GM23338 (cell line): ENCODE measurements around the gene LANCL1. TPM values are rescaled to one million over a fixed set of nuclear protein-coding genes. Genes with fewer than 3 reads are reported as not detected.
A peak's percentile ranks its signal among the peaks of the same experiment; 100 is the strongest.

Experiments
- ATAC-seq: fragments of 200-7000 bp; cut with Tn5 transposase; 3 replicates; pipeline ENCODE4 v1.9.1; 2020
- DNase-seq: peaks from one replicate; pipeline ENCODE4 v3.0.0-alpha.2; 2015; ENCODE audit warnings: low spot score
- H2AFZ ChIP-seq: fragments of 200-600 bp; sonication (generic); 2 replicates; pipeline ENCODE4 v1.8.0; 2016; ENCODE audit warnings: antibody characterized with exemption, mild to moderate bottlenecking, moderate library complexity
- H3F3A ChIP-seq: fragments of 200-600 bp; sonication (generic); replicated peaks from 2 replicates; pipeline ENCODE4 v1.8.0; 2017; ENCODE audit warnings: antibody characterized with exemption, mixed run types, low read depth
- H3K27ac ChIP-seq: fragments of 200-600 bp; sonication (generic); 2 replicates; pipeline ENCODE4 v1.6.1; 2016; ENCODE audit warnings: low read depth
- H3K27me3 ChIP-seq: fragments of 200-600 bp; sonication (generic); 2 replicates; pipeline ENCODE4 v1.8.0; 2016; ENCODE audit warnings: mild to moderate bottlenecking, mixed run types, moderate library complexity; ENCODE audit not compliant: insufficient read depth
- H3K36me3 ChIP-seq: fragments of 200-600 bp; sonication (generic); 2 replicates; pipeline ENCODE4 v1.8.0; 2016; ENCODE audit warnings: mild to moderate bottlenecking; ENCODE audit not compliant: insufficient read depth
- H3K4me1 ChIP-seq: fragments of 200-600 bp; sonication (generic); 2 replicates; pipeline ENCODE4 v1.8.0; 2016; ENCODE audit warnings: mild to moderate bottlenecking, moderate library complexity; ENCODE audit not compliant: insufficient read depth
- H3K4me2 ChIP-seq: fragments of 200-600 bp; sonication (generic); 2 replicates; pipeline ENCODE4 v1.7.1; 2017; ENCODE audit warnings: mixed run types
- H3K4me3 ChIP-seq: fragments of 200-600 bp; sonication (generic); 2 replicates; pipeline ENCODE4 v1.6.1; 2016; ENCODE audit warnings: mixed run types
- H3K79me2 ChIP-seq: fragments of 200-600 bp; sonication (generic); replicated peaks from 2 replicates; pipeline ENCODE4 v1.8.0; 2017; ENCODE audit warnings: mild to moderate bottlenecking; ENCODE audit not compliant: insufficient read depth
- H3K9me2 ChIP-seq: fragments of 200-600 bp; sonication (generic); 2 replicates; pipeline ENCODE4 v1.8.0; 2017; ENCODE audit not compliant: insufficient read depth
- H4K20me1 ChIP-seq: fragments of 200-600 bp; sonication (generic); replicated peaks from 2 replicates; pipeline ENCODE4 v1.8.0; 2017; ENCODE audit warnings: mild to moderate bottlenecking; ENCODE audit not compliant: insufficient read depth
- H3K27ac Mint-ChIP-seq: 2 replicates; pipeline ENCODE4 v1.8.0; 2020; ENCODE audit warnings: inconsistent platforms, mild to moderate bottlenecking, moderate library complexity, mixed read lengths
- H3K27me3 Mint-ChIP-seq: 3 replicates; pipeline ENCODE4 v1.8.0; 2022; ENCODE audit warnings: low read depth, mild to moderate bottlenecking, moderate library complexity, mixed read lengths, inconsistent platforms; ENCODE audit not compliant: insufficient read depth, poor library complexity
- H3K36me3 Mint-ChIP-seq: 3 replicates; pipeline ENCODE4 v1.8.0; 2021; ENCODE audit warnings: low read depth, mild to moderate bottlenecking, inconsistent platforms, moderate library complexity, mixed read lengths
- H3K4me1 Mint-ChIP-seq: 3 replicates; pipeline ENCODE4 v1.8.0; 2020; ENCODE audit warnings: mild to moderate bottlenecking, inconsistent platforms, mixed read lengths
- H3K4me3 Mint-ChIP-seq: 3 replicates; pipeline ENCODE4 v1.8.0; 2021; ENCODE audit warnings: moderate library complexity, mild to moderate bottlenecking, inconsistent platforms, mixed read lengths
- H3K9me3 Mint-ChIP-seq: 3 replicates; pipeline ENCODE4 v1.8.0; 2020; ENCODE audit warnings: moderate library complexity, mild to moderate bottlenecking, inconsistent platforms, mixed read lengths
- CREB1 ChIP-seq: fragments of 250-450 bp; sonication (Bioruptor Pico); IDR thresholded peaks from 2 replicates; pipeline ENCODE4 v1.5.0; 2020; ENCODE audit warnings: low read depth, mild to moderate bottlenecking, moderate library complexity
- EZH2 ChIP-seq: fragments of 200-600 bp; sonication (generic); IDR thresholded peaks from one replicate; pipeline ENCODE4 v1.8.0; 2017; ENCODE audit warnings: antibody characterized with exemption, mild to moderate bottlenecking, low read depth; ENCODE audit not compliant: unreplicated experiment
- EZH2phosphoT487 ChIP-seq: fragments of 200-600 bp; sonication (generic); IDR thresholded peaks from one replicate; pipeline ENCODE4 v1.8.1; 2018; ENCODE audit warnings: antibody characterized with exemption; ENCODE audit not compliant: unreplicated experiment
- JUNB ChIP-seq: IDR thresholded peaks from one replicate; pipeline ENCODE4 v1.6.1; 2016; ENCODE audit warnings: antibody characterized with exemption; ENCODE audit not compliant: unreplicated experiment
- NANOG ChIP-seq: IDR thresholded peaks from 2 replicates; pipeline ENCODE4 v1.6.1; 2016; ENCODE audit warnings: antibody characterized with exemption, borderline replicate concordance
- POLR2AphosphoS5 ChIP-seq: IDR thresholded peaks from 2 replicates; pipeline ENCODE4 v1.6.1; 2016; ENCODE audit warnings: antibody characterized with exemption, low read depth
- STAT1 ChIP-seq: IDR thresholded peaks from one replicate; pipeline ENCODE4 v1.6.1; 2016; ENCODE audit warnings: antibody characterized with exemption; ENCODE audit not compliant: unreplicated experiment
- ZNF114 ChIP-seq: fragments of 250-450 bp; sonication (Bioruptor Pico); IDR thresholded peaks from 2 replicates; pipeline ENCODE4 v1.5.0; 2020; ENCODE audit warnings: mild to moderate bottlenecking, moderate library complexity
- ZNF331 ChIP-seq: fragments of 250-450 bp; sonication (Bioruptor Pico); IDR thresholded peaks from 2 replicates; pipeline ENCODE4 v1.5.0; 2020; ENCODE audit warnings: low read depth, mild to moderate bottlenecking, moderate library complexity
- polyA plus RNA-seq: library from polyadenylated mRNA; unstranded; fragments of >200 nt; fragmentation: Nextera tagmentation; extraction: Ambion mirVana; gene quantifications from 2 replicates; pipeline ENCODE4 v1.2.1, GENCODE V29; 2016
- total RNA-seq: library from RNA; depleted of rRNA; stranded (reverse); fragments of >200 nt; shearing (Covaris generic); gene quantifications from 2 replicates; pipeline ENCODE4 v1.2.3, GENCODE V29; 2014
- TF ChIP-seq, protein P1 (sequence below): IDR thresholded peaks from 2 replicates; pipeline ENCODE4 v1.6.1; 2016; ENCODE audit warnings: antibody characterized with exemption
- TF ChIP-seq, protein P2 (sequence below): fragments of 250-450 bp; sonication (Bioruptor Pico); IDR thresholded peaks from 2 replicates; pipeline ENCODE4 v1.5.0; 2020; ENCODE audit warnings: mild to moderate bottlenecking, moderate library complexity
- TF ChIP-seq, protein P3 (sequence below), 2 experiments: fragments of 200-600 bp in 1 of 2; sonication (generic) in 1 of 2; conservative IDR thresholded peaks; 2 replicates each; pipeline versions ENCODE4 v1.5.1 to v1.6.1; 2016 to 2017; ENCODE audit warnings: antibody characterized with exemption in 2 of 2, low read depth in 2 of 2, mild to moderate bottlenecking in 2 of 2, moderate library complexity in 1 of 2
- TF ChIP-seq, protein P4 (sequence below): IDR thresholded peaks from one replicate; pipeline ENCODE4 v1.6.1; 2018; ENCODE audit warnings: antibody characterized with exemption; ENCODE audit not compliant: unreplicated experiment

Gene LANCL1
- total and polyA plus RNA-seq, 2 experiments from 2014 or later: 13.4 to 36.8 TPM

DNA sequence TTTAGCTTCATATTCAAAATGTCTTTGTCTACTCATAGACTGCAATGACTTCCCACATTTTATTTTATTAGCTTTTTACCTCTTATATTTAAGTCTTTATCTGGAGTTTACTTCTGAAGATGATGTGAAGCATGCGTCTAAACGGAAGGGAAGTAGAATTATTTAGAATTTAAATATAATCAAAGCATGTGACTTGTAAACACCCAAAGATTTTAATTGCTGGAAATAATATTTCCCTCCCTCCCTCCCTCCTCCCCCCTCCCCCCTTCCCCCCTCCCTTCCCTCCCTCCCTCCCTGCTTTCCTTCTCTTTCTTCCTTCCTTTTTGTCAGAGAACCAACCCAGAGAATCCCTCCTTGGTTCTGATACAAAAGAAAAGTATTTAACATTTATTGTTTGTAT, 2.1 kb upstream of the LANCL1 start:
- peak overlapping the region; percentile 97; the same call in 2 of the 3 replicates for H3K4me3 Mint-ChIP-seq
- H3K9me3 Mint-ChIP-seq: no peaks in the 10 kb centered on the region; the same call in 1 of the 3 replicates

More for the DNA sequence above, 2.1 kb upstream of the LANCL1 start:
- no peak for DNase-seq
- Histone ChIP-seq H4K20me1 (no peaks in the 10 kb centered on the region), H2AFZ (no peak overlapping the region), H3K36me3 (no peaks in the 10 kb centered on the region), H3F3A (no peaks in the 10 kb centered on the region), H3K4me1 (peaks cover 29% of the 10 kb centered on the region), H3K79me2 (peaks cover 3% of the 10 kb centered on the region; the same call in 1 of the 2 replicates), H3K27me3 (no peaks in the 10 kb centered on the region), H3K4me2 (no peak overlapping the region), H3K27ac (no peak overlapping the region), H3K4me3 (no peak overlapping the region), H3K9me2 (no peaks in the 10 kb centered on the region)
- H3K4me1 Mint-ChIP-seq: peaks cover 32% of the 10 kb centered on the region
- ATAC-seq: no peak
- no peak overlapping the region for H3K27ac Mint-ChIP-seq
- H3K27me3 Mint-ChIP-seq: peaks cover 6% of the 10 kb centered on the region
- H3K36me3 Mint-ChIP-seq: peaks cover 3% of the 10 kb centered on the region; the same call in 2 of the 3 replicates
- TF ChIP-seq POLR2AphosphoS5 (no peak), EZH2phosphoT487 (no peak), ZNF331 (CRISPR knock-in tag) (no peak), CREB1 (no peak), JUNB (no peak), NANOG (no peak), STAT1 (no peak), ZNF114 (CRISPR knock-in tag) (no peak), EZH2 (no peak)
- TF ChIP-seq, protein P1, sequence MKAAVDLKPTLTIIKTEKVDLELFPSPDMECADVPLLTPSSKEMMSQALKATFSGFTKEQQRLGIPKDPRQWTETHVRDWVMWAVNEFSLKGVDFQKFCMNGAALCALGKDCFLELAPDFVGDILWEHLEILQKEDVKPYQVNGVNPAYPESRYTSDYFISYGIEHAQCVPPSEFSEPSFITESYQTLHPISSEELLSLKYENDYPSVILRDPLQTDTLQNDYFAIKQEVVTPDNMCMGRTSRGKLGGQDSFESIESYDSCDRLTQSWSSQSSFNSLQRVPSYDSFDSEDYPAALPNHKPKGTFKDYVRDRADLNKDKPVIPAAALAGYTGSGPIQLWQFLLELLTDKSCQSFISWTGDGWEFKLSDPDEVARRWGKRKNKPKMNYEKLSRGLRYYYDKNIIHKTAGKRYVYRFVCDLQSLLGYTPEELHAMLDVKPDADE: no peak
- TF ChIP-seq, protein P2, sequence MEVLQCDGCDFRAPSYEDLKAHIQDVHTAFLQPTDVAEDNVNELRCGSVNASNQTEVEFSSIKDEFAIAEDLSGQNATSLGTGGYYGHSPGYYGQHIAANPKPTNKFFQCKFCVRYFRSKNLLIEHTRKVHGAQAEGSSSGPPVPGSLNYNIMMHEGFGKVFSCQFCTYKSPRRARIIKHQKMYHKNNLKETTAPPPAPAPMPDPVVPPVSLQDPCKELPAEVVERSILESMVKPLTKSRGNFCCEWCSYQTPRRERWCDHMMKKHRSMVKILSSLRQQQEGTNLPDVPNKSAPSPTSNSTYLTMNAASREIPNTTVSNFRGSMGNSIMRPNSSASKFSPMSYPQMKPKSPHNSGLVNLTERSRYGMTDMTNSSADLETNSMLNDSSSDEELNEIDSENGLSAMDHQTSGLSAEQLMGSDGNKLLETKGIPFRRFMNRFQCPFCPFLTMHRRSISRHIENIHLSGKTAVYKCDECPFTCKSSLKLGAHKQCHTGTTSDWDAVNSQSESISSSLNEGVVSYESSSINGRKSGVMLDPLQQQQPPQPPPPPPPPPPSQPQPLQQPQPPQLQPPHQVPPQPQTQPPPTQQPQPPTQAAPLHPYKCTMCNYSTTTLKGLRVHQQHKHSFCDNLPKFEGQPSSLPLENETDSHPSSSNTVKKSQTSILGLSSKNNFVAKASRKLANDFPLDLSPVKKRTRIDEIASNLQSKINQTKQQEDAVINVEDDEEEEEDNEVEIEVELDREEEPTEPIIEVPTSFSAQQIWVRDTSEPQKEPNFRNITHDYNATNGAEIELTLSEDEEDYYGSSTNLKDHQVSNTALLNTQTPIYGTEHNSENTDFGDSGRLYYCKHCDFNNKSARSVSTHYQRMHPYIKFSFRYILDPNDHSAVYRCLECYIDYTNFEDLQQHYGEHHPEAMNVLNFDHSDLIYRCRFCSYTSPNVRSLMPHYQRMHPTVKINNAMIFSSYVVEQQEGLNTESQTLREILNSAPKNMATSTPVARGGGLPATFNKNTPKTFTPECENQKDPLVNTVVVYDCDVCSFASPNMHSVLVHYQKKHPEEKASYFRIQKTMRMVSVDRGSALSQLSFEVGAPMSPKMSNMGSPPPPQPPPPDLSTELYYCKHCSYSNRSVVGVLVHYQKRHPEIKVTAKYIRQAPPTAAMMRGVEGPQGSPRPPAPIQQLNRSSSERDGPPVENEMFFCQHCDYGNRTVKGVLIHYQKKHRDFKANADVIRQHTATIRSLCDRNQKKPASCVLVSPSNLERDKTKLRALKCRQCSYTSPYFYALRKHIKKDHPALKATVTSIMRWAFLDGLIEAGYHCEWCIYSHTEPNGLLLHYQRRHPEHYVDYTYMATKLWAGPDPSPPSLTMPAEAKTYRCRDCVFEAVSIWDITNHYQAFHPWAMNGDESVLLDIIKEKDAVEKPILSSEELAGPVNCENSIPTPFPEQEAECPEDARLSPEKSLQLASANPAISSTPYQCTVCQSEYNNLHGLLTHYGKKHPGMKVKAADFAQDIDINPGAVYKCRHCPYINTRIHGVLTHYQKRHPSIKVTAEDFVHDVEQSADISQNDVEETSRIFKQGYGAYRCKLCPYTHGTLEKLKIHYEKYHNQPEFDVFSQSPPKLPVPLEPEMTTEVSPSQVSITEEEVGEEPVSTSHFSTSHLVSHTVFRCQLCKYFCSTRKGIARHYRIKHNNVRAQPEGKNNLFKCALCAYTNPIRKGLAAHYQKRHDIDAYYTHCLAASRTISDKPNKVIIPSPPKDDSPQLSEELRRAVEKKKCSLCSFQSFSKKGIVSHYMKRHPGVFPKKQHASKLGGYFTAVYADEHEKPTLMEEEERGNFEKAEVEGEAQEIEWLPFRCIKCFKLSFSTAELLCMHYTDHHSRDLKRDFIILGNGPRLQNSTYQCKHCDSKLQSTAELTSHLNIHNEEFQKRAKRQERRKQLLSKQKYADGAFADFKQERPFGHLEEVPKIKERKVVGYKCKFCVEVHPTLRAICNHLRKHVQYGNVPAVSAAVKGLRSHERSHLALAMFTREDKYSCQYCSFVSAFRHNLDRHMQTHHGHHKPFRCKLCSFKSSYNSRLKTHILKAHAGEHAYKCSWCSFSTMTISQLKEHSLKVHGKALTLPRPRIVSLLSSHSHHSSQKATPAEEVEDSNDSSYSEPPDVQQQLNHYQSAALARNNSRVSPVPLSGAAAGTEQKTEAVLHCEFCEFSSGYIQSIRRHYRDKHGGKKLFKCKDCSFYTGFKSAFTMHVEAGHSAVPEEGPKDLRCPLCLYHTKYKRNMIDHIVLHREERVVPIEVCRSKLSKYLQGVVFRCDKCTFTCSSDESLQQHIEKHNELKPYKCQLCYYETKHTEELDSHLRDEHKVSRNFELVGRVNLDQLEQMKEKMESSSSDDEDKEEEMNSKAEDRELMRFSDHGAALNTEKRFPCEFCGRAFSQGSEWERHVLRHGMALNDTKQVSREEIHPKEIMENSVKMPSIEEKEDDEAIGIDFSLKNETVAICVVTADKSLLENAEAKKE (CRISPR knock-in tag): no peak
- TF ChIP-seq, protein P3, sequence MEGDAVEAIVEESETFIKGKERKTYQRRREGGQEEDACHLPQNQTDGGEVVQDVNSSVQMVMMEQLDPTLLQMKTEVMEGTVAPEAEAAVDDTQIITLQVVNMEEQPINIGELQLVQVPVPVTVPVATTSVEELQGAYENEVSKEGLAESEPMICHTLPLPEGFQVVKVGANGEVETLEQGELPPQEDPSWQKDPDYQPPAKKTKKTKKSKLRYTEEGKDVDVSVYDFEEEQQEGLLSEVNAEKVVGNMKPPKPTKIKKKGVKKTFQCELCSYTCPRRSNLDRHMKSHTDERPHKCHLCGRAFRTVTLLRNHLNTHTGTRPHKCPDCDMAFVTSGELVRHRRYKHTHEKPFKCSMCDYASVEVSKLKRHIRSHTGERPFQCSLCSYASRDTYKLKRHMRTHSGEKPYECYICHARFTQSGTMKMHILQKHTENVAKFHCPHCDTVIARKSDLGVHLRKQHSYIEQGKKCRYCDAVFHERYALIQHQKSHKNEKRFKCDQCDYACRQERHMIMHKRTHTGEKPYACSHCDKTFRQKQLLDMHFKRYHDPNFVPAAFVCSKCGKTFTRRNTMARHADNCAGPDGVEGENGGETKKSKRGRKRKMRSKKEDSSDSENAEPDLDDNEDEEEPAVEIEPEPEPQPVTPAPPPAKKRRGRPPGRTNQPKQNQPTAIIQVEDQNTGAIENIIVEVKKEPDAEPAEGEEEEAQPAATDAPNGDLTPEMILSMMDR (conservative IDR thresholded peaks at IDR 0.05; ENCODE audit: low read depth in 2 of 2): no peak
- TF ChIP-seq, protein P4, sequence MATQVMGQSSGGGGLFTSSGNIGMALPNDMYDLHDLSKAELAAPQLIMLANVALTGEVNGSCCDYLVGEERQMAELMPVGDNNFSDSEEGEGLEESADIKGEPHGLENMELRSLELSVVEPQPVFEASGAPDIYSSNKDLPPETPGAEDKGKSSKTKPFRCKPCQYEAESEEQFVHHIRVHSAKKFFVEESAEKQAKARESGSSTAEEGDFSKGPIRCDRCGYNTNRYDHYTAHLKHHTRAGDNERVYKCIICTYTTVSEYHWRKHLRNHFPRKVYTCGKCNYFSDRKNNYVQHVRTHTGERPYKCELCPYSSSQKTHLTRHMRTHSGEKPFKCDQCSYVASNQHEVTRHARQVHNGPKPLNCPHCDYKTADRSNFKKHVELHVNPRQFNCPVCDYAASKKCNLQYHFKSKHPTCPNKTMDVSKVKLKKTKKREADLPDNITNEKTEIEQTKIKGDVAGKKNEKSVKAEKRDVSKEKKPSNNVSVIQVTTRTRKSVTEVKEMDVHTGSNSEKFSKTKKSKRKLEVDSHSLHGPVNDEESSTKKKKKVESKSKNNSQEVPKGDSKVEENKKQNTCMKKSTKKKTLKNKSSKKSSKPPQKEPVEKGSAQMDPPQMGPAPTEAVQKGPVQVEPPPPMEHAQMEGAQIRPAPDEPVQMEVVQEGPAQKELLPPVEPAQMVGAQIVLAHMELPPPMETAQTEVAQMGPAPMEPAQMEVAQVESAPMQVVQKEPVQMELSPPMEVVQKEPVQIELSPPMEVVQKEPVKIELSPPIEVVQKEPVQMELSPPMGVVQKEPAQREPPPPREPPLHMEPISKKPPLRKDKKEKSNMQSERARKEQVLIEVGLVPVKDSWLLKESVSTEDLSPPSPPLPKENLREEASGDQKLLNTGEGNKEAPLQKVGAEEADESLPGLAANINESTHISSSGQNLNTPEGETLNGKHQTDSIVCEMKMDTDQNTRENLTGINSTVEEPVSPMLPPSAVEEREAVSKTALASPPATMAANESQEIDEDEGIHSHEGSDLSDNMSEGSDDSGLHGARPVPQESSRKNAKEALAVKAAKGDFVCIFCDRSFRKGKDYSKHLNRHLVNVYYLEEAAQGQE: no peak
